ENCODE results near the gene DOK4.

DOK4 gene

GRCh38 chr16:57519796-57520360 lies 33.6 kb upstream of the DOK4 start:
- DNase-seq (ENCODE audit: low read depth): peak; percentile 69

- DNase-seq (ENCODE audit: low read depth): no peak
These were observed 32.6 kb upstream of the DOK4 start for GRCh38 chr16:57518922-57519321.

GRCh38 chr16:57518520-57518919 lies 32.2 kb upstream of the DOK4 start:
- DNase-seq (ENCODE audit: low read depth): no peak

- no peak for DNase-seq (ENCODE audit: low read depth)
These were observed 31.4 kb upstream of the DOK4 start for GRCh38 chr16:57517397-57518367.

- no peak for DNase-seq (ENCODE audit: low read depth)
These were observed 30.5 kb upstream of the DOK4 start for GRCh38 chr16:57516773-57517172.

GRCh38 chr16:57516176-57516725 lies 30.0 kb upstream of the DOK4 start:
- no peak for DNase-seq (ENCODE audit: low read depth)

- no peak for DNase-seq (ENCODE audit: low read depth)
These were observed 28.7 kb upstream of the DOK4 start for GRCh38 chr16:57514791-57515600.

GRCh38 chr16:57514371-57514770 lies 28.1 kb upstream of the DOK4 start:
- no peak for DNase-seq (ENCODE audit: low read depth)

- no peak for DNase-seq (ENCODE audit: low read depth)
These were observed 27.2 kb upstream of the DOK4 start for GRCh38 chr16:57513371-57514102.

- DNase-seq (ENCODE audit: low read depth): no peak
These were observed 26.2 kb upstream of the DOK4 start for GRCh38 chr16:57512296-57513001.

GRCh38 chr16:57510016-57510871 lies 24.0 kb upstream of the DOK4 start:
- no peak for DNase-seq (ENCODE audit: low read depth)

GRCh38 chr16:57509231-57509923 lies 23.1 kb upstream of the DOK4 start:
- DNase-seq (ENCODE audit: low read depth): no peak

GRCh38 chr16:57508035-57508425 lies 21.7 kb upstream of the DOK4 start:
- DNase-seq (ENCODE audit: low read depth): no peak

GRCh38 chr16:57507136-57508034 lies 21.1 kb upstream of the DOK4 start:
- DNase-seq (ENCODE audit: low read depth): no peak

GRCh38 chr16:57505169-57505568 lies 18.9 kb upstream of the DOK4 start:
- DNase-seq (ENCODE audit: low read depth): no peak

- no peak for DNase-seq (ENCODE audit: low read depth)
These were observed 18.2 kb upstream of the DOK4 start for GRCh38 chr16:57504491-57504890.

GRCh38 chr16:57504001-57504400 lies 17.7 kb upstream of the DOK4 start:
- no peak for DNase-seq (ENCODE audit: low read depth)

- DNase-seq (ENCODE audit: low read depth): no peak
These were observed 17.1 kb upstream of the DOK4 start for GRCh38 chr16:57503366-57503765.
